Activated effector memory CD4-positive, alpha-beta T cell treated with anti-CD3 and anti-CD28 coated beads, Interleukin-2, amount 50 U/mL, for 16 hours (primary cell): Measurements from ENCODE around the gene THRAP3.
A peak's percentile ranks its signal among the peaks of the same experiment; 100 is the strongest.
"Not testable (repeated sequence)": the region's sequence is repeated elsewhere in the genome, so short reads cannot be mapped to it uniquely, and the experiment has no call there.

Experiments
- DNase-seq: peaks from one replicate; pipeline ENCODE4 v3.0.0-alpha.2; 2020

Gene THRAP3

GRCh38 chr1:36223996-36224536 lies at the start of gene THRAP3:
TSS of gene THRAP3 (plus strand) at chr1:36224443. CDS start at chr1:36282564, 58,121 bp downstream.
- peak; percentile 100 for DNase-seq

GRCh38 chr1:36174713-36175112 lies 49.5 kb upstream of the THRAP3 start:
- DNase-seq = no peak

- DNase-seq = no peak
These were observed 48.8 kb upstream of the THRAP3 start for GRCh38 chr1:36175137-36176095.

GRCh38 chr1:36176106-36176949 lies 47.9 kb upstream of the THRAP3 start:
- DNase-seq = no peak

GRCh38 chr1:36177589-36178431 lies 46.4 kb upstream of the THRAP3 start:
- DNase-seq = no peak

- DNase-seq = no peak
These were observed 45.6 kb upstream of the THRAP3 start for GRCh38 chr1:36178471-36179219.

- DNase-seq = no peak
These were observed 45.0 kb upstream of the THRAP3 start for GRCh38 chr1:36179220-36179600.

GRCh38 chr1:36182734-36183133 lies 41.5 kb upstream of the THRAP3 start:
- DNase-seq = no peak

- DNase-seq = no peak
These were observed 40.9 kb upstream of the THRAP3 start for GRCh38 chr1:36183309-36183856.

GRCh38 chr1:36187800-36188593 lies 36.2 kb upstream of the THRAP3 start:
- peak; percentile 91 for DNase-seq

GRCh38 chr1:36196805-36197204 lies 27.4 kb upstream of the THRAP3 start:
- DNase-seq = not testable (repeated sequence)

GRCh38 chr1:36198641-36199040 lies 25.6 kb upstream of the THRAP3 start:
- DNase-seq = no peak

GRCh38 chr1:36199934-36200741 lies 24.1 kb upstream of the THRAP3 start:
- no peak for DNase-seq

- DNase-seq = no peak
These were observed 21.2 kb upstream of the THRAP3 start for GRCh38 chr1:36203027-36203553.

- no peak for DNase-seq
These were observed 20.5 kb upstream of the THRAP3 start for GRCh38 chr1:36203554-36204346.

- DNase-seq = no peak
These were observed 19.8 kb upstream of the THRAP3 start for GRCh38 chr1:36204347-36204909.

- no peak for DNase-seq
These were observed 17.9 kb upstream of the THRAP3 start for GRCh38 chr1:36206323-36206858.

GRCh38 chr1:36207339-36207738 lies 16.9 kb upstream of the THRAP3 start:
- DNase-seq = no peak
